Measurements from ENCODE around the gene PLPPR5. TPM values are rescaled to one million over a fixed set of nuclear protein-coding genes. Genes with fewer than 3 reads are reported as not detected.

Gene PLPPR5, protein sequence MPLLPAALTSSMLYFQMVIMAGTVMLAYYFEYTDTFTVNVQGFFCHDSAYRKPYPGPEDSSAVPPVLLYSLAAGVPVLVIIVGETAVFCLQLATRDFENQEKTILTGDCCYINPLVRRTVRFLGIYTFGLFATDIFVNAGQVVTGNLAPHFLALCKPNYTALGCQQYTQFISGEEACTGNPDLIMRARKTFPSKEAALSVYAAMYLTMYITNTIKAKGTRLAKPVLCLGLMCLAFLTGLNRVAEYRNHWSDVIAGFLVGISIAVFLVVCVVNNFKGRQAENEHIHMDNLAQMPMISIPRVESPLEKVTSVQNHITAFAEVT
- total RNA-seq (2022; extraction: Qiagen RNA extraction; ENCODE audit: low read depth): not detected in 5 replicates

GRCh38 chr1:99004861-99005442 lies at the start of gene PLPPR5:
Gene PLPPR5, minus strand, starts transcription at chr1:99004861. Its CDS starts 190 bp downstream, at chr1:99004671.

Measured in A549 treated with DMSO at 1 μM for 4 hours (cell line).